DMS79 (cell line): Measurements from ENCODE around the gene NOX5.

Experiments used
- DNase-seq: peaks from one replicate; lab custom pipeline; 2025; lab: John Stamatoyannopoulos, UW

NOX5 gene

DNA sequence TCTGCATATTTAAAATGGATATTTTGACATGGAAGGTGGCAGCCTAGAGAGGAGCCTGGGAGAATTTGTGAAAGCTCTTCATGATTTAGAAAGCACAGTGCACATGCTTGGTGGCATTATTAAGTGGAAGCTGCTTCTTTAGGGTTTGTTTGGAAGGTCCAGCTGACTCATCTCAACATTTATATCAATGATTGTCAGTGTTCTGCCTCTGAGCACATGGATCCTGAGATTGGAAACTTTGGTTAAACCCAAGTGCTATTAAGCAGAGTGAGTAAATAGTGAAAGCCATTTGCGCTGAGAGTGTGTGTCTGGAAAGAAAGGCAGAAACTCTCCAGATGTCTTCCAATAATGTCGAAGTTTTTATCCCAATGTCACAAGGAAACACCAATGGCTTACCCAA lies 7.4 kb downstream of the NOX5 start:
- no peak for DNase-seq

DNA sequence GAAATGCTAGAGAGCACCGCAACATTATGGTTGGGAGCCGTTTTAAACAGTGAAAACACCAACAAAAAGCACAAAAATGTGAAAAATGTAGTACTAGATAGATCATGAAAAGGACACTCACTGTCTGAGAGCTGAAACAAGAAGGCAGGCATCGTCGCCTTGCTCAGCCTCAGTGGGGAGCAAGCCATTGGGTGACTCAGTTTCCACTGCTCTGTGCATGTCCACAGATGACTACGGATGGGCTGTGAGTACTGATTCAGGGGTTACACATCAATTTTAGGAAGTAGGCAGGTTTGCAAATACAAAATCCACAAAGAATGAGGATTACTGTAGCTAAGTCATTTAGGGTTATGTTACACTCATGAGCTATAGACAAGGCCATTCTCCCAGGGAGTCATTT lies 10.8 kb downstream of the NOX5 start:
- no peak for DNase-seq

DNA sequence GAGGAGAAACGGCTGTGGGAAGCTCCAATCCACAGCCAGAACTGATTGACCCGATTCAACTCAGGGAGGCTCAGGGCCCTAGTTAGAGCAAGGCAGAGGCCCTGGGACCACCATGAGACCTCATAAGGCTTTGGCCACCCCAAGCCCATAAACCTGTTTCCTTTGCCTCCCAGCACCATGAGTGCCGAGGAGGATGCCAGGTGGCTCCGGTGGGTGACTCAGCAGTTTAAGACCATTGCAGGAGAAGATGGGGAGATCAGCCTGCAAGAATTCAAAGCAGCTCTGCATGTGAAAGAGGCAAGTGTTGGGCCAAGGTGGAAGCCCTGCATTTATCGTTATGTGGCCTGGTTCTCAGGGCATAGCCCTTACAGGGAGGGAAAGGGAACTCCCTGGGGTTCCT lies 11.9 kb downstream of the NOX5 start:
- no peak for DNase-seq

DNA sequence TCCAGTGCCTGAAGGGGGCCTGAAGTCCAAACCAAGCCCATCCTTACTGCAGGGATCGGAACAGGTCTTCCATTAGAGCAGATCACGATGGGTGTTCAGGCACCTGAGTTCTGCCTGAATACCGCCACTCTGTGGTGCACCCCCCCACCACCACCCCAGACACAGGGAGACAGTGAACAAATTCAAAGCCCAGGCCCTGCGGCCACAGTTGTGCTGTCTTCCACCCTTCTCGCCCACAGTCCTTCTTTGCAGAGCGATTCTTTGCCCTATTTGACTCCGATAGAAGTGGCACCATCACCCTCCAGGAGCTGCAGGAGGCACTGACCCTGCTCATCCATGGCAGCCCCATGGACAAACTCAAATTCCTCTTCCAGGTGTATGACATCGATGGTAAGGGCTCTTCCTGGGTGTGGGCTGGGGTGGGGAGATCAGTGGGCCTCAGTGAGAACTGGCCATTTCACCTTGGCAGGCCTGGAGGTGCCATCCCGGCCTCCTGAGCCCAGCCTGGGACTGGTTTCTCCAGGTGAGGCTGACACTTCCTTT lies 13.6 kb downstream of the NOX5 start:
- no peak for DNase-seq

DNA sequence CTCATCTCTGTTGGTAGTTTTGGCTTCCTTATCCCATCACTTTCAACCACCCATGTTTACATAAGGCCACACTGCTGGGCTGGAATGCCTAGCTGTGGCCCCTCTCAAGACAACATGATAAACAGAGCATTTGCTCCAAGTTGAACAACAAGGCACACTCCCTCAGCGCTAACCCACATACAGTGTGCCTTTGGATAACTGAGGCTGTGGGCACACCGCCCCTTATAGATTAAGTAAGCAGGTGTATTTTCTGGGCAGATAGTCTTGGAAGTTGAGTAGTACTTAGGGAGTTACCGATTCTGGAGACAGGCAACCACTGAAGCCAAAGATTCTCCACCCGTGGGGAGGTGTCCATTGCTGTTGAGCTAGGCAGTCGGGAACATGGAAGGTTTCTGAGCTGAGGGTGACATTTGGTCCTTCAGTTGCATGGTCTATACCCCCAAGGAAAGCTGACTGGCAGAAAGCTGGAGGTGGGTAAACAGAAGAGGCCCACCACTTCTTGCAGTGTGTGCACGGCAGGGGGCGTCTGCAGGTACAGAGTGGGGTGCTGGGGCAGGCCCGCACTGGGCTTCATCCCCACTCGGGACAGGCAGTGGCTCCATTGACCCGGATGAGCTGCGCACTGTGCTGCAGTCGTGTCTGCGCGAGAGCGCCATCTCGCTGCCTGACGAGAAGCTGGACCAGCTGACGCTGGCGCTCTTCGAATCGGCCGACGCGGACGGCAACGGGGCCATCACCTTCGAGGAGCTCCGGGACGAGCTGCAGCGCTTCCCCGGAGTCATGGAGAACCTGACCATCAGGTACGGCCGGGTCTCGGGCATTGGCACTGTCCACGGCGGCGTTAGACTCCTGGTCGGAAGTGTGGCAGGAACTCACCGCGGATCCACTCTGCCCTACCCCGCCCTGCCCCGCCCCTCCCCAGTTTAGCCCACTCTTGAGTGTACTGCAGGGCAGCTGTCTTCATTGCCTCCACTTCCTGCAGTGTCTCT lies 16.8 kb downstream of the NOX5 start:
- no peak for DNase-seq

DNA sequence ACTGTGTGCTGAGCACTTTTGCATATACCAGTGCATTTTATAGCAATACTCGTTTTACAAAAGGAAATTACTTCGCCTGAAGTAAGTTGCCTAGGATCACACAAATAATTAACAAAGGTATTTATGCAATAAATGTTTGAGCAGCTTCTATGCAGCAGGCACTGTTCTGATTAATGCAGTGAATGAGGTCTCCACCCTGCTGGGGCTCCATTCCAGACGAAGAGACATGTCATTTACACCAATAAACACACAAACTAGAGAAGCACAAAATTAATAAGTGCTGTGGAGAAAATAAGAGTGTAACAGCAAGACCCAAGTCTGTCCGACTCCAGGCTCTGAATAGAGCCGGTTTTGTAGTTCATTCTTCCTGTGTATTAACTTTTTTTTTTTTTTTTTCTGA lies 17.5 kb downstream of the NOX5 start:
- DNase-seq, result no peak

DNA sequence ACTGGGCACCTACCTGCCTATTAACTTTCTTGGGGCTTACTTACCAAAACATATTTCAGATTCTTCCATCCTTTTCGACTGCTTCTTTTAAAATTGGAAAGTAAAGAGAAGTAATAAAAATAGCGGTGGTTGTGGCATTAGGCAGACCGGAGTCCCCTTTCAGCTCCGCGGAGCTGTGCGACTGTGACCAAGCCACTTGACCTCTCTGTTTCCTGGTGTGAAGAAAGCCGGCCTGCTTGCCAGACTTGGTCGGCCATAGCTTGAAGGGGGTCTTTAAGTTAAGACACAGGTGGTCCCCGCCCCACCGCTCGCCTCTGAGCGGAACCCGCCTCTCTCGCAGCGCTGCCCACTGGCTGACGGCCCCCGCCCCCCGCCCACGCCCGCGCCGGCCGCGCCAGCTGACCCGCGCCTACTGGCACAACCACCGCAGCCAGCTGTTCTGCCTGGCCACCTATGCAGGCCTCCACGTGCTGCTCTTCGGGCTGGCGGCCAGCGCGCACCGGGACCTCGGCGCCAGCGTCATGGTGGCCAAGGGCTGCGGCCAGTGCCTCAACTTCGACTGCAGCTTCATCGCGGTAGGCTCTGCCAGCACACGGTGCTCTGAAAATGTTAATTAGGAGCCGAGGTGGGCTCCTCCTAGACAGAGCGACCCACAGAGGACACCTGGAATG lies 18.3 kb downstream of the NOX5 start:
- DNase-seq, result no peak

DNA sequence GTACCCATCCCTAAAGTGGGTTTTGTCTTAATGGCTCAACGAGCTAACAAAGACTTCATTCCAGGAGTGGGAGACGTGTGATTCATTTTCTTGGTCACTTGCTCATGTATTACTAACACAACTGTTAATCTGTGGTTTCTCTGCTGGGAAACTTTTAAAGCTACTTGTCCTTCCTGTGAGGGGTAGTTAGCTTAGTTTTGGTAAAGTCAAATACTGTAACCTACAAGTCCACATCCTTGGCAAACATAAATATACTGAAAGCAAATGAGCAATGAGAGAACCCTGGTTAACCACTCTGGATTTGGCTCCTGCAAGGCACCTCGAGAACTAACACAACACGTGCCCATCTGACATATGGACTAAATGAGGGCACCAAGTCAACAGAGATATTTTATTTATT lies 19.9 kb downstream of the NOX5 start:
- DNase-seq, result no peak

DNA sequence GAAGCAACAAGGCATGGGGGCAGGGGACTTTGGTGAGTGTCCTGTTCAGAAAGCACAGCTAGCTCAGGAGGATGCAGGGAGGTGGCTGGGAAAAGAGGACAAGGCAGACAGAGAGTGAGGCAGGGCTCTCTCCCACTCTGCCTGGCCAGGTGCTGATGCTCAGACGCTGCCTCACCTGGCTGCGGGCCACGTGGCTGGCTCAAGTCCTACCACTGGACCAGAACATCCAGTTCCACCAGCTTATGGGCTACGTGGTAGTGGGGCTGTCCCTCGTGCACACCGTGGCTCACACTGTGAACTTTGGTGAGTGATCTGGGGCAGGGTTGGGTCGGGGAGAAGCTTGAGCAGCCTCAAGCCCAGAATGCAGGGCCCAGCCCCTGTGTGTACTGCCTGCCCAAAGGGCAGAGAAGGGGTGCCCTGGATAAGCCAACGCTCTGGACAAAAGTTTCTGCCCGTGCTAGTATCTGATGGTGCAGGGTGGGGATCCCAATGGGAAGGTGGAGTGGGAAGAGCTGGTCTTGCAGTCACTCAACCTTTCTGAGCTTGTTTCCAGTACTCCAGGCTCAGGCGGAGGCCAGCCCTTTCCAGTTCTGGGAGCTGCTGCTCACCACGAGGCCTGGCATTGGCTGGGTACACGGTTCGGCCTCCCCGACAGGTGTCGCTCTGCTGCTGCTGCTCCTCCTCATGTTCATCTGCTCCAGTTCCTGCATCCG lies 20.9 kb downstream of the NOX5 start:
- no peak for DNase-seq

DNA sequence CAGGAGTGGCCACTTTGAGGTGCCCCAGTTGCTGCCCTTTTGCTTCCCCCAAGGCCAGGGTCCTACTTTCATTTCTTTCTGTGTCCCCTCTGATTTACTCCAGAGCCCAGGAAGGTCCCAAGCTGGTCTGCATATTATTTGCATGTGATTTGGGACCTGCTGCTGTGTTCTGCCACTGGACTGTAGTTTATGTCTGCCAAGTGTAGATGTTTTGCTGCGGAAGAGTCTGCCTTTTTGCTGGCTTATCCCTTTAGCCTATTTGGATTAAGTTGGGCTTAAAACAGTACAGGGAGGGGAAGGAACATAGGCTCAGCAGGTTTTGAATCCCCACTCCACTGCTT lies 21.4 kb downstream of the NOX5 start:
- DNase-seq, result no peak

DNA sequence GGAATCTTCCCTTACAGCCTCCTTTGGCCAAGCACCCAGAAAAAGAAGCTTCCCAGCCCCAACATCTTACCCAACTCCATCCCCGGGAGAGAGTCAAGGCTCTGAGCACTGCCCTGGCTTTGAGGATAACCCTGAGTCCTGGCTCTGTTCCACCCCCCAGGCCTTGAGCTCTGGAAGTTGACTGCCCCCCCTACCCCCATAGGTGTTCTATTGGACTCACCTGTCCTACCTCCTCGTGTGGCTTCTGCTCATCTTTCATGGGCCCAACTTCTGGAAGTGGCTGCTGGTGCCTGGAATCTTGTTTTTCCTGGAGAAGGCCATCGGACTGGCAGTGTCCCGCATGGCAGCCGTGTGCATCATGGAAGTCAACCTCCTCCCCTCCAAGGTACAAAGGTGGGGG lies 22.3 kb downstream of the NOX5 start:
- DNase-seq, result no peak

DNA sequence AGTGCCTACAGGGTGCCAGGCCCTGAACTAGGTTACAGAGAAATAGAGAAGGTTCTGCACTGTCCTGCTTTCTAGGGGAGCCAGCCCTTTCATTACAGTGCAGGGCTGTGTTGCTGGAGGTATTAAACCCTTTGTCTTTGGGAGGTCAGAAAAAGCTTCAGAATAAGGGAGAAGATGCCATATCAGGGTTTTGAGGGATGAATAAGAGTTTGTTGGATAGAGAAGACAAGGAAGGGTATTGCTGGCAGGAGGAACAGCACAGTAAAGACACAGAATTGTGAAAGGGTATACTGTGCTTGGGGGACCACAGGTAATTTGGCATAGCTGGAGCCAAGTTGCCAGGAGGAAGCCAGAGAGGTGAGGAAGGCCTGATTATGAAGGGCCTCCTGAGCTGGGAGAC lies 23.0 kb downstream of the NOX5 start:
- no peak for DNase-seq

DNA sequence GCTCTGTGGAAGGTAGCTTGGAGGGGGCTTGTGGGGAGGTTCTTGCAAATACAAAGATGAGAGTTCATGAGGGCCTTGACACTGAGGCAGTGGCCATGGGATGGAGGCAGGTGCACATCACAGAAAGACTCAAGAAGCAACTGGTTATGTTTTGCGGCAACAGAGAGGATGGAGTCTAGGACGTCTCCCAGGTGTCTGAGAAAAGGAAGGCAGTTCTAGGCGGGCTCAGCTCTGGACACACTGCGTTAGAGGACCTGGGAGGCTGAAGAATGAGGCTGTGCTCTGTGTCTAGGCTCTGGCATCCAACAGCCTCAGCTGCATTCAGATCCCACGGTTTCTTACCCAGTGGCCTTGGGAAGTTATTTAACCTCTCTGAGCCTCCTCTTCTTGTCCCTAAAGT lies 23.5 kb downstream of the NOX5 start:
- no peak for DNase-seq

DNA sequence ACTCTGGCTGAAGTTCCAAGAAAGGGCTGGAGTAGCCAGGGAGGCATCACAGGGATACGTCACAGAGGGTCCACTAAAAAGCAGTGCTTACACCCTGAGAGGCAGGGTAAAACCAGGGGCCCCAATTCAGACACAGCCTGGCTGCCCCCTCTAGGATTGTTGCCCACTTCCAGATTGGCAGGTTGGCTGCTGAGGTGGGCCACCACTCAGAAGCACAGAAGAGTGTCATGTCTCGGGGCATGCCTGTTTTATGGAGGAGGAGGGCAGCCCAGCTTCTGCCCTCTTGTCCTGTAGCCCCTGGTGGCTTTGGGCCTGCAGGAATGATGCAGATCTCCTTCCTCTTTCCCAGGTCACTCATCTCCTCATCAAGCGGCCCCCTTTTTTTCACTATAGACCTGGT lies 24.0 kb downstream of the NOX5 start:
- DNase-seq, result no peak

DNA sequence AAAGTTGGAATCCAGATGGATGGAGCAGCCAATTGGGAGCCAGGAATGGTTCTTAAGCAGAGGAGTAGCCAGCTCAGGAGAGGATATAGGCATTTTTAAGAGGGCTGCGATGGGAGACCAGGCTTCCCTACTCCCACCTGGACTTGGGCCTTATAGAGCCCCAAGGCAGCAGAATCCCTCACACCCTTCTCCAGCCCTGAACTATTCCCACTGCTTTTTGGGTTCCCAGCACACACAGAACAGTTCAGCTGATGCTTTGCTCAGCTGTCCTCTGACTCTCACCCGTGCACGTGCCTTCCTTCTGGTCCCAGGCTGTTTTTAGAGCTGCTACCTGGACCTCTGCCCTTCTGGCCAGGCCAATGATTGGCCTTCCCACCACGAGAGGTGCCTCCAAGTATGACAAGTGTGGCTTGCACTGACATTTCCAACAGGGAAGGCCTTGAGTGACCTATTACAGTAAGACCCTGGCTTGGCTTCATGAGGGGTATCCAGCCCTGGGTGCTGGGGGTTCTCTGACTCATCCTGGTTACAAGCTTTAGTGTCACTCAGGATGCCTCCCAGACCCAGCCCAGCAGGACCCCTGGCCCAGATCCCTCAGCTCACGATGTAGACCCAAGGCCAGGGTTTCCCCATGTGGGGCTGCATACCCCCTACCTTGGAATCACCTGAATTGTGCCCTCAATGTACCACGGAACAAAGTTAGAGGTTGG lies 25.2 kb downstream of the NOX5 start:
- DNase-seq, result no peak

DNA sequence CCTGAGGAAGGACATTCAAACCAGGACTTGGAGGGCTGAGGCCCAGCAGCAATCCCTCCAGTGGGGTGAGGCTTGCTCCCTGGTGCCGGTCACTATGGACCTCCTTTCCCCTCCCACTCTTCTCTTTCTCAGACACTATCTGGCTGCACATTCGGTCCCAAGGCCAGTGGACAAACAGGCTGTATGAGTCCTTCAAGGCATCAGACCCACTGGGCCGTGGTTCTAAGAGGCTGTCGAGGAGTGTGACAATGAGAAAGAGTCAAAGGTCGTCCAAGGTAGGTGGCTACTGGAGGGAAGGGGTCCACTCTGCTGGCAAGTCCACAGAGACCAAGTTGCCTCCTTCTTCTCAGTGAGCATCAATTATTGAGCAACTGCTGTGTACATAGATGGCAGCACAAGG lies 28.0 kb downstream of the NOX5 start:
- no peak for DNase-seq

DNA sequence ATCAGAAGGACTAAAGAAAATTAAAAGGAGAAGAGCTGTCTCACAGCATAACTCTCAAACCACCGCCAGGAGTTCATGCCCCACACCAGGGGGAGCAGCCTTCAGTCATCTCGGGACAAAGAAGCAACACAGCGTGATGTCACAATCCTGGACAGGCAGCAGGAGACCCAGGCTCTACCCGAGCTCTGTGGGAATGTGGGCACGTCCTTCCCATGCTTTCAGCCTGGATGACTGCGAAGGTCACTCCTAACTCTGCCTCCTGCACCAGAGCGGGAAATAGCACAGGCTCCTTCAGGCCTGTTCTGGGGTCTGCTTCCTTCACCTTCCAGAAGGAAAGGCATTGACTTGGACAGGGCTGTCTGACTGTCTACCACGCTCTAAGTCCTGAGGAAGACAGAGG lies 31.3 kb downstream of the NOX5 start:
- no peak for DNase-seq

DNA sequence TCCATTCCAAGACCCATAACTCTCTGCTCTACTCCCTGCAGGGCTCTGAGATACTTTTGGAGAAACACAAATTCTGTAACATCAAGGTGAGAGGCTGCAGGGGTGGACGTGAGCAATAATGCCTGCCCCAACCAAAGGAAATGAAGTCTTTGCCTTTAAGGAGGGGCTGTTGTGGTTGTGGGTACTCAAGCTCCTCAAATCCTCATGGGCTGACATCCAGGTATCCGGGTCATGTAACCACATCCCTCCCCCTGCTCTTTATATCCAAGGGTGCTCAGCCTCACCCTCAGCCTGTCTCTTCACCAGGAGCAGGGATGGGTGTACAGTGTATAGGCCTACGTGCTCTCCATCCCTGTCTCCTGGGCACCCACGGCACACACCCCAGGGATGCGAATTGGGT lies 32.3 kb downstream of the NOX5 start:
- DNase-seq, result no peak

DNA sequence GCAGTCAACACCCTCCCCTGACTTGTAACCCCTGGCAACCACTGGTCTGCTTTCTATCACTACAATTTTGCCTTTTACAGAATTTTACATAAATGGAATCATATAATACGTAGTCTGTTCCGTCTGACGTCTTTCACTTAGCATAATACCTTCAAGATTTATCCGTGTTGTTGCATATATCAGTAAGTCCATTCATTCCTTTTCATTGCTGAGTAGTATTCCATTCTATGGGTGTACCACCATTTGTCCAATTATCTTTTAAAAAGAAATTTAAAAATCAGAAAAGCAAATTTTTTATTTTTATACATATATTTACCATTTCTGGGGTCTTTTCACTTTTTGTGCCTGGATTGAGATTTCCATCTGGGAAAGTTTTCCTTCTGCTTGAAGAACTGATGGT lies 35.5 kb downstream of the NOX5 start:
- DNase-seq, result no peak

DNA sequence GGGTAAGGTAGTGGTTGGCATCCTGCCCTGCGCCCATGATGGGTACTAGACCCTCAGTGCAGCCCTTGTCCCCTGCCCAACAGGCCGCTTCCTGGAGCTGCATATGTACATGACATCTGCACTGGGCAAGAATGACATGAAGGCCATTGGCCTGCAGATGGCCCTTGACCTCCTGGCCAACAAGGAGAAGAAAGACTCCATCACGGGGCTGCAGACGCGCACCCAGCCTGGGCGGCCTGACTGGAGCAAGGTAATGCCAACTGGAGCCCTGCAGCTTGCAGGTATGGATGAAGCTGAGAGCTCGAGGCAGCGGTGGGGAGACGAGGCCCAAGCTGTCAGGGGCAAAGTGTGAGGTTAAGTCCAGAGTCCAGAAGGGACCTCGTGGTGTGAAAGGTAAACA lies 40.8 kb downstream of the NOX5 start:
- no peak for DNase-seq

DNA sequence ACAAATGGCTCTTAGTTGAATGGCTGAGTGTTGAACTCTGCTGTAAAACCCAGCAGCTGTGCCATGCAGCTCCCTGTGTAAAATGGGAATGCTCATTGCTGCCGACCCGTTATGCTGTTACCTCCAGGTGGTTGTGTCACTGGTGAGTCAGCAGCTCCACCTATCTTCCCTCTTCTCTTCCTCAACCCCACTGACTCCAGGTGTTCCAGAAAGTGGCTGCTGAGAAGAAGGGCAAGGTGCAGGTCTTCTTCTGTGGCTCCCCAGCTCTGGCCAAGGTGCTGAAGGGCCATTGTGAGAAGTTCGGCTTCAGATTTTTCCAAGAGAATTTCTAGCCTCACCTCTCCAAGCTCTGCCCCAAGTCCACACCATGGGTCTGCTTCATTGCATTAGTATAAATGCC lies 41.9 kb downstream of the NOX5 start:
- DNase-seq, result no peak
